NCI-H2196 (cell line): ENCODE results near the gene GOLGA8J.
"Not testable (repeated sequence)": the region's sequence is repeated elsewhere in the genome, so short reads cannot be mapped to it uniquely, and the experiment has no call there.

Source experiments
- DNase-seq: peaks from one replicate; lab custom pipeline; 2025; ENCODE audit not compliant: unreplicated experiment; lab: John Stamatoyannopoulos, UW

GOLGA8J gene

GRCh38 chr15:30082655-30083054 is at the start of gene GOLGA8J:
GOLGA8J (plus strand) TSS chr15:30082955; CDS start chr15:30083053, 98 bp downstream.
- not testable (repeated sequence) for DNase-seq

DNA sequence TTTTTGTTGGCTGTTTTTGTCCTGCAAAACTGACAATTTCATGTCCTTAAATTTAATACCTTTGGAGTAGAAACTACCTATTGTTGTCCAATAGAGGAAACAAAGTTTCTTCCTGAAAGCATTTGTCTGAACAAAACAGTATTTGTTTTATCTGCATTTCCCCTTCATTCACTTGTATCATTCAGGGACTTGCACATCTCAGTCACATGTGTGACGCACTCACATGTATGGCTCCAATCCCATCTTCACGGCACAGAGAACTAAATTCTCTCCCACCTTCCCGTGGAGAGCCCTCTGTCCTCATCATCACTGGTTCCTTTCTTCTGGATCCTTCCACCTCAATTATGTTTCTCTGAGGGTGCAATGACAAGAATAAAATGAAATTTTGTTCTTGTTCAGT is 49.5 kb upstream of the GOLGA8J start:
- DNase-seq, result no peak

- no peak for DNase-seq
Observed at GRCh38 chr15:30033763-30034162, 49.0 kb upstream of the GOLGA8J start.

GRCh38 chr15:30036036-30036703 is 46.6 kb upstream of the GOLGA8J start:
- no peak for DNase-seq

- DNase-seq, result no peak
Observed at GRCh38 chr15:30038667-30039523, 43.9 kb upstream of the GOLGA8J start.

GRCh38 chr15:30041868-30042267 is 40.9 kb upstream of the GOLGA8J start:
- no peak for DNase-seq

DNA sequence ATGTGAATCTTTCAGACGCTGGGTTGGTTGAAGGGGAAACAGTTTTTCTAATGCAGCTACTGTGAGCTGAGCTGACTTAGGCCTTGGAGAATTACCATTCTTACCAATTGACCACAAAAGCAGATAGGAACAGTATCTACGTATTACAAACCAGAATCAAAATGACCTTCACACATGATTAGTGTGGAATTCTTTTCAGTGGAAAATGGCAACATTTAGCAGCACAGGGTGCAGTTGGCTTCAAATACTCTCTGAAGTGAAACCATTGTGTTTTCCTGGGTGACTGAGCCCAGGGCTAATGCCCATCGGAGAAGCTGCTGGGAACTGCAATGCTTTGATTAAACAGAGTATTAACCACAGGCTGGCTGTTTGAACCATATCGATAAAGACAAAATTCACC is 40.2 kb upstream of the GOLGA8J start:
- no peak for DNase-seq

- DNase-seq, result peak; percentile 2
Observed at GRCh38 chr15:30043211-30043655, 39.5 kb upstream of the GOLGA8J start.

DNA sequence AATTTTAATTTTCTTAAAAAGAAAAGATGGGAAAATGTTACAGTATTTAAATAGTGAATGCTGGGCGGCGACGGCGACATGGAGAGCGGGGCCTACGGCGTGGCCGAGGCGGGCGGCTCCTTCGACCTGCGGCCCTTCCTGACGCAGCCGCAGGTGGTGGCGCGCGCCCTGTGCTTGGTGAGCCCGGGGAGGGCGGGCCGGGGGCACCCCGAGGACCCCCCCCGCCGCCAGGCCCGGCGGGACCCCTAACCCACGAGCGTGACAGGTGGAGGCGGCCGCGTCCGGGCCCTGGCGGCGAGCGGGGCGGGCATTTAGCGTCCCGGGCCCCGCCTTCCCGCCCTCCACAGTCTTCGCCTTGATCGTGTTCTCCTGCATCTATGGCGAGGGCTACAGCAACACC is 38.4 kb upstream of the GOLGA8J start:
- DNase-seq, result no peak

DNA sequence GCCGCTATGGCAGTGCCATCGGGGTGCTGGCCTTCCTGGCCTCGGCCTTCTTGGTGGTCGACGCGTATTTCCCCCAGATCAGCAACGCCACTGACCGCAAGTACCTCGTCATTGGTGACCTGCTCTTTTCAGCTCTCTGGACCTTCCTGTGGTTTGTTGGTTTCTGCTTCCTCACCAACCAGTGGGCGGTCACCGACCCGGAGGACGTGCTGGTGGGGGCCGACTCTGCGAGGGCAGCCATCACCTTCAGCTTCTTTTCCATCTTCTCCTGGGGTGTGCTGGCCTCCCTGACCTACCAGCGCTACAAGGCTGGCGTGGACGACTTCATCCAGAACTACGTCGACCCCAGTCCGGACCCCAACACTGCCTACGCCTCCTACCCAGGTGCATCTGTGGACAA is 37.9 kb upstream of the GOLGA8J start:
- not testable (repeated sequence) for DNase-seq

GRCh38 chr15:30045248-30046041 is 37.3 kb upstream of the GOLGA8J start:
- not testable (repeated sequence) for DNase-seq

- no peak for DNase-seq
Observed at GRCh38 chr15:30046430-30046829, 36.3 kb upstream of the GOLGA8J start.

GRCh38 chr15:30055604-30056003 is 27.2 kb upstream of the GOLGA8J start:
- no peak for DNase-seq

- no peak for DNase-seq
Observed at GRCh38 chr15:30056166-30056565, 26.6 kb upstream of the GOLGA8J start.

- DNase-seq, result no peak
Observed at GRCh38 chr15:30059771-30060170, 23.0 kb upstream of the GOLGA8J start.

GRCh38 chr15:30062881-30063280 is 19.9 kb upstream of the GOLGA8J start:
- no peak for DNase-seq

DNA sequence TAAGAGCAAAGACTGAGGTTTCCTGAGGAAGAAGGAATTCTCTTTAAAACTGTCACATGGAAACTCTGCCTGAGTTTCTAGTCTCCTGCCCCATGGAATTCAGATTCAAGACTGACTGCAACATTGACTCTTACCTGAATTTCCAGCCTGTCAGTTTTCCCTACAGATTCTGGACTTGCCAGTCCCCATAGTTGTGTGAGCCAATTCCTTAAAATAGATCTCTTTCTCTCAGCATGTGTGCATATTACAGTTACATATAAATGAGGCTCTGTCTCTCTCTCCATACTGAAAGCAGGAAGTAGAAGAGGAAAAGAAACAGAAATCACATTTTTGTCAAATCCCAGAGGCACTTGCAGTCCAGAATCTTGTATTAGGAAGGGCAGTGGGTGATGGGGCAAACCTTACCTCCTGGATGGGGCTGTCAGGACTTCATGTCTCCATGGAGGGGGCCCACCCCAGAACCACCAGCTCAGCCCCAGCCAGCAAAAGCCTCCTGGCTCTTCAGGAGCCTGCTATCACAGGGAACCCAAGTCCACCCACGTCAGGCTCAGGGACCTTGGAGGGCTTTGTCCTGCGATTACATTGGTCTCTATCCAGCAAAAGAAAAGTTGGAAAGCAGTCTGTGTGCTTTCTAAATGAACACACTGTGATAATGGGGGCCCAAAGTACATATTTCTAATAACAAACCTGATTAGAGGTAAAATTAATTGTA is 18.8 kb upstream of the GOLGA8J start:
- DNase-seq, result no peak

- DNase-seq, result no peak
Observed at GRCh38 chr15:30065025-30065801, 17.5 kb upstream of the GOLGA8J start.

DNA sequence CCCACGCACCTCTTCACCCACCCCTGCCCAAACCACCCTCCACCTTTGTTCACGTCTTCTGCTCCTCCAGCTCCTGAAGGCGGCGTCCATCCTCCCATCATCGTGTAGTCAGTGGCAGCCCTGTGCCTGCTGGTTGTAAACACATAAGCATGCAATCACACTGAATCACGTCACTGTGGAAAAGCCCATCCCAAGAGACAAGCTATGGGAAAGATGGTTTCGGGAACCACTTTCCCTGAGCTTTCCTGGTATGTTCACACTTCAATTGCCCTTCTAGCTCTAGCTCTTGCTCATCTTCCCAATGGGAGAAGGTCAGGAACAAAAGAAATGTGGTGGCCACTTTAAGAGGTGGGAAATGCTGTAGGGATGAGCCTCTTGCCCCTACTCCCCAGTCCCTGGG is 14.4 kb upstream of the GOLGA8J start:
- no peak for DNase-seq

DNA sequence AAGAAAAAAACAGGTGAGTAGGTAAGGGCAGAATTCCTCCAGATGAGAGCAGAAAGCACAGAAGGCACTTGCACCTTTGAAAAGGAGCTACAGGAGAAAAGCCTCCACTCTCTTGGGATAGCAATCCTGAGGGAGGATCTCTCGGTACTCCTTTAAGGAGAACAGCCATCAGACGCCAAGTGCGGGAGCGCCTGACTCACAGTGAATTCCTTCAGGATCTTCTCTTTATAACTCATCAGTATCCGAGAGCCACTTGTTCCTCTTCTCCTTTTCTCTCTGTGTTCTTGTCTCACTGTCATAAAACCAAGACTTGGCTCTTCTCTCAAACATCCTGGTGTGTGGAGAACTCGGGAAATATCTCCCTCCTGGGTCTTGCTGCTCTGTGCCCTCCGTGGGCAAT is 10.1 kb upstream of the GOLGA8J start:
- DNase-seq, result no peak
